IMR-90 (cell line): ENCODE results near the gene SHISAL1. TPM values are rescaled to one million over a fixed set of nuclear protein-coding genes. Genes with fewer than 3 reads are reported as not detected.

Source experiments
- CTCF ChIP-seq: conservative IDR thresholded peaks from 2 replicates; pipeline ENCODE4 v1.5.1; 2012; ENCODE audit warnings: mild to moderate bottlenecking, low read depth, low read length, improper control_type of control experiment
- POLR2A ChIP-seq: IDR thresholded peaks from 2 replicates; pipeline ENCODE4 v1.6.1; 2012; ENCODE audit warnings: mild to moderate bottlenecking, low read depth, low read length
- RCOR1 ChIP-seq: IDR thresholded peaks from 2 replicates; pipeline ENCODE4 v1.6.1; 2012; ENCODE audit warnings: mild to moderate bottlenecking, low read length, improper control_type of control experiment; ENCODE audit not compliant: insufficient replicate concordance
- USF2 ChIP-seq: fragments of 150-350 bp; IDR thresholded peaks from 2 replicates; pipeline ENCODE4 v1.6.1; 2017; ENCODE audit warnings: mild to moderate bottlenecking, antibody characterized with exemption, low read length, low read depth
- polyA plus RNA-seq, 3 experiments: library from polyadenylated mRNA; depleted of rRNA; stranded (reverse); fragments of >200 nt; gene quantifications; 2 replicates each; pipeline ENCODE4 v1.2.3, GENCODE V29; 2012; ENCODE audit warnings: low replicate concordance in 1 of 3
- total RNA-seq: library from RNA; depleted of rRNA; stranded (reverse); fragments of >200 nt; gene quantifications from 2 replicates; pipeline ENCODE4 v1.2.3, GENCODE V29; 2012

Gene SHISAL1
- total and polyA plus RNA-seq, 2 of the 4 experiments (the other 2 are of a cell fraction), result 1.0 to 1.4 TPM

DNA sequence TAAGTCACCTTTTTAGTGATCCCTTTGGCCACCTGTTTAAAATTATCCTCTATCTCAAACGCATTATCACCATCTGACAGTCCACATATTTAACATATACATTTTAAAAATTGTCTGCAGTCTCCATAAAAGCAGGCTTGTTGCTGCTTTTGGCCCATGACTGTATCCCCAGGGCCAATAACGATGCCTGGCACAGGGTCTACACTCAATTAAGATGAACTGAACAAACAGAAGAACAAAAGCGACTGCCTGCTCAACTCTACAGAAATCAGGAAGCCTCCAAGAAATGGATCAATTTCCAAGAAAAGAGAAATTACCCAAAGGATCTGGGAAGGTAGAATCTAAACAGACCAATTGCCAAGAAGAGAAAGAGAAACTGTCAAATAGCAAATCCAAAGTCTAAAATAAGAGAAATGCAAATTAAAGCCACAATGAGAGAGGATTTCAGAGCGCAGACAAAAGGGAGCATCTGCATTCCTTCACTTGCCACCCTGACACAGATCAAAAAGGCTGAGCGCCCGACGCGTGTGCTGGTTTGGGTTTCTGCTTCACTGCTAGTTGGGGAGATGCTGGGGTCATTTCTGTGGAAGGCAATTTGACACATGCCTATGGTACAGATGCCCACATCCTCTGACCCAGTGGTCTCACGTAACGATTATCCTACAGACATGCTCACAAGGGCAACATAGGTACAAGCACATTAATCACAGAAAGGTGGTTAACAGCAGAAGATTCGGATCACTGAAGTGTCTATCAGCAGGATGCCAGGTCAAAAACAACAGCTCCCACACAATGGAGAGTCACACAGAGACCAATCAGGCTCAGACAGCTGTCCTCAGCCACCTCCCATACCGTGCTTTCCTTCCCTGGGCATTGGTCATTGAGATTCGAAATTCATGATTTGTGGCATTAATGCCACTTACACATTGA, 55.9 kb downstream of the SHISAL1 start (continued):
- TF ChIP-seq USF2 (no peak), CTCF (no peak), POLR2A (no peak), RCOR1 (no peak)
